GM18511 (cell line): Measurements from ENCODE around the gene ATP7B.
"Not testable (repeated sequence)": the region's sequence is repeated elsewhere in the genome, so short reads cannot be mapped to it uniquely, and the experiment has no call there.

Experiments used
- ATAC-seq: cut with Tn5 transposase; IDR thresholded peaks from one replicate; pipeline ENCODE4 v1.9.1; 2021; ENCODE audit warnings: mild to moderate bottlenecking, moderate library complexity; ENCODE audit not compliant: unreplicated experiment

Gene ATP7B

DNA sequence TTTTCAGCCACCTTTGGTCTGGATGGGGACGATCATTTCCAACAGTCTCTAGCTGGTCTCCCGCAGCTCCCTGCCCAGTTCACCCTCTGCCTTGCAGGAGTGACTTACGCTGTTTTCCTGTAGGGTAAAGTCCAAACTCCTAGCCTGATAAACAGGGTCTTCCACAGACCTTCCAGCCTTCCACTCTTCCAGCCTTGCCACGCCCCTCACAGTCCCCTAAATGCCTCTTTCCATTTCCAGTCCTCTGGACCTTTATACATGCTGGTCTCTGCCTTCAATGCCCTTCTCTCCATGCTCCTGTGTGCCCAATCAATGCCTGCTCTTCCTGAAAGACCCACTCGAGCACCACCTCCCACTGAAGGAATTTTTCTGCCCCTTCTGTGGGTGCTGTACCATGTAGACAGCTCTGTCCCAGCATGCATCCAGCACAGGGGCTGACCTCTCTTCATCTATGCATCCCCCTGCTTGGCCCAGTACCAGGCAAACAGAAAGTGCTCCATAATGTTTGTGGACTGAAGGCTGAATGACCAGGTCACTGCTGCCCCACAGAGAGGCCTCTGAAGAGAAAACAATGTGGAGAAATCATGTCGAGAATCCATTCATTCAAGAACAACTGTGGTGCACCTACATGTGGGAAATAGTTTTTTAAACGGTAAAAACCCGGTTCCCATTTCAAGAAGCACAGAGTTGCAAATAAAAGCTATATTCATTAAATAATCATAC is 4.6 kb downstream of the ATP7B start:
- ATAC-seq, result no peak

DNA sequence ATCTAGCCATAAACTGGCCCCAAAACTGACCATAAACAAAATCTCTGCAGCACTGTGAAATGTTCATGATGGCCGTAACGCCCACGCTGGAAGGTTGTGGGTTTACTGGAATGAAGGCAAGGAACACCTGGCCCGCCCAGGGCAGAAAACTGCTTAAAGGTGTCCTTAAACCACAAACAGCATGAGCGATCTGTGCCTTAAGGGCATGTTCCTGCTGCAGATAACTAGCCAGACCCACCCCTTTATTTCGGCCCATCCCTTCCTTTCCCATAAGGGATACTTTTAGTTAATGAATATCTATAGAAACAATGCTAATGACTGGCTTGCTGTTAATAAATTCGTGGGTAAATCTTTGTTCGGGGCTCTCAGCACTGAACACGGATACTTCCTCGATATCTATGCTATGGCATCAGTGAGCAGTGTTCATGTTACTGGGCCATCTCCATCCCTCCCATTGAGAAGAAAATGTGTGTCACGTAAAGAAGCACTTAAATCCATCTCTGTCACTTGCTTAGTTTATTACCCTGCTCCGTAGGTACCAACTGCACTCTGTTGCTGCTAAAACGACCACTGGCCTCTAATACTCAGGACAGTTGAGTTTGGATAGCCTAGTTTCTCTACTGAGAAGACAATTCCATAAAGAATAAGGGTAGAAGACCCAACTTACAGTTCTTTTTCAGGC is 5.3 kb downstream of the ATP7B start:
- no peak for ATAC-seq

DNA sequence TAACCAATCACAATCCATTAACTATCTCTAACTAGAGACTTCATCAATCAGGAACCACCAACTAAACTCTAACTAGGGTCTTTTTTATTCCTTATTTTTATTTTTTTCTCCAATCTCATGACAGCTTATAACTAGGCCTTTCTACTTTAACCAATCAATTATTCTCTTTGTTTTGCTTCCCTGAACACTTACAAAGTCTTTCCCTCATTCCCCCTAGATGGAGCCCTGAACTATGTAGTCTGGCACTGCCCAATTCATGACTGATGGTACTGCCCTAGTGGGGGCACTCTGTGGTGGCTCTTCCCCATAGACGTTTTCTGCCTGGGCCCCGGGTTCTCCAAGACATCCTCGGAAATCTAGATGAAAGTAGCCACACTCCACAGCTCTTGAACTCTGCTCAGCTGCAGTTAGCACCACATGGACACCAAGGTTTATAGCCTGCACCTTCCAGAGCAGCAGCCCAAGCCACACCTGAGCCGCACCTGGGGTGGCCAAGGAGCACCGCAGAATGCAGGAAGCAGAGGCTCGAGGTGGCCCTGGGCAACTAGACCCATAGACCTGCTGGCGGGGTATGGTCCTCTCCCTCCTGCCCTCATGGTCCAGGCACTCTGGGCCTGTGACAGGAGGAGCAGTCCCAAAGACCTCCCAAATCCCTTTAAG is 6.6 kb downstream of the ATP7B start:
- ATAC-seq, result no peak

DNA sequence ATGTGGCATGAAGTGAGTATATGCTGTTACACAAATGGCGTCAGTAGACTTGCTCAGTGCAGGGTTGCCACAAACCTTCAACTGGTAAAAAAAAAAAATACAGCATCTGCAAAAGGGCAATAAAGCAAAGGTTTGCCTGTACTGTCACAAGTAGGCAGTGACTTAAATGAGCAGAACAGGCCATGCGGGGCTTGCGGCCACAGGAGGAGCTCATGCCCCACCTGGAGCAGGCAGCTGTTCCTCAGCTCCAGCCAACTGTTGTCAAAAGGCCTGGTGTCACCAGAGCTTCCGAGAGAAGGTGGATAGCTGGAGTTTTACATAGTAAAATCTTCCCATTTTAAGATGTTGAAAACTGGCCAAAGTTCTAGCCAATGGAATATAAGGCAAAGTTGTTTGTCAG is 7.7 kb downstream of the ATP7B start:
- ATAC-seq, result no peak

DNA sequence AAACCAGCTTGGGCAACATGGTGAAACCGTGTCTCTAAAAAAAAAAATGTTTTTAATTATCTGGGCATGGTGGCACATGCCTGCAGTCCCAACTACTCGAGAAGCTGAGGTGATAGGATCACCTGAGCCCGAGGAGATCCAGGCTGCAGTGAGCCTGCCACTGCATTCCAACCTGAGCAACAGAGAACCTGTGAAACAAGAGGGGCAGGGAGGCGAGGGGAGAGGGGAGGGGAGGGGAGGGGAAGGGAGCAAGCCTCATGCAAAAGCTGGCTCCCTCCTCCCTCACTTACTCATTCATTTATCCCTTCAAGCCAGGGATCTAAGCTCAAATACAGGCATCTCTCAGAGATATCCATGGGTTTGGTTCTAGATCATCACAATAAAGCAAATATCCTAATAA is 8.9 kb downstream of the ATP7B start:
- no peak for ATAC-seq

DNA sequence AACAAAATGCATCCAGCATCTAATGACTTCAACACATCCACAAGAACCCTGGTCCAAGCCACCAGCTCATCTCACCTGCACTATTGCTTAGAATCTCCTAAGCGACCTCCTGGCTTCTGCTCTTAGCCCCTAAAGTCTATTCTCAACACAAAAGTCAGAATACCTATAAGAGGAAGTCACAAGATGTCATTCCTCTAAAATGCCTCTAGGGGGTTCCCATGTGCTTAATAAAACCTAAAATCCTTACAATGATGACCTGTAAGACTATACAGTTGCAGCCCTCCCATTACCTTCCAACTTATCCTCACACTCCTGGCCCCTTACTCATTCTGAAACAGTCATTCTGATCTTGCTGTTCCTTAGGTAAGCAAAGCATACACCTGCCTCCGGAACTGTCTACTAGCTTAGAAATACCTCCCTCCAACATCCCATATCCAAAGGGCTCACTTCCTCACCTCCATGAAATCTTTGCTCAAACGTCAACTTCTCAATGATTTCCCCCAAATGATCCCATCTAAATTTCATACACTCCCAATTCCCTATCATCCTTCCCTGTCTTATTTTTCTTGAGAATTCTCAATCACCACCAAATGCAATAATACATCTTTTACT is 10.0 kb downstream of the ATP7B start:
- ATAC-seq, result peak; percentile 89

DNA sequence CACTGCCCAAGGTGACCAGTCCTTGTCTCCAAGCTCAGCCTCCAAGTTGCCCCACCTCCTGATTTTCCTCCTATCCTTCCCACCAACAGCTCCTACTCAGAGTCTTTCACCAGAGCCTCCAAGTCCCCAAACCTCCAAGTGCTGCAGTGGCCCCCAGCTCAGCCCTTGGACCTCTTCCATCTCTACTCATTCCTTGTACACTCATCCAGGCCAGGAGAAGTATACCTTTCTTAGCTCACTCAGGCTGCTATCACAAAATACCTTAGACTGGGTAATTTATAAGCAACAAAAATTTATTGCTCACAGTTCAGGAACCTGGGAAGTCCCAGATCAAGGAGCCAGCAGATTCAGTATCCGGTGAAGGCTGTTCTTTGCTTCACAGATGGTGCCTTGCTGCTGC is 11.3 kb downstream of the ATP7B start:
- no peak for ATAC-seq

DNA sequence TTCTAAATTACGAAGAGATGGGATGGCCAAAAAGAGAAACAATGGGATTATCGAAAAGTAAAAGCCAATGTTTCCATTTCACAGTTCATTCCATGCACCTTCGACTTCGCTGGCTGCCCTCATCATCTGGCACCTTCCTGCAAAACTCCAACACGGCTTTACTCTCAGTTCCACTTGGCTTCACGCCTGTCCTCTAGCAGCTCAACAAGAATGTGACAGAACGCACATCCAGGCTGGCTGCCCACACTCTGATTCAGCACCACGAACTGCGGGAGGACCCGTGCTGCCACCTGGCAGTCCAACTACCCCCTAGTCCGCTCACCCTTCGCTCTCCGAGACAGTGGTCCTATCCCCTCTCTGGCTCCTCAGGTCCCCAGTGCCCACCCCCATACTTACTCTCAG is 11.7 kb downstream of the ATP7B start:
- no peak for ATAC-seq

DNA sequence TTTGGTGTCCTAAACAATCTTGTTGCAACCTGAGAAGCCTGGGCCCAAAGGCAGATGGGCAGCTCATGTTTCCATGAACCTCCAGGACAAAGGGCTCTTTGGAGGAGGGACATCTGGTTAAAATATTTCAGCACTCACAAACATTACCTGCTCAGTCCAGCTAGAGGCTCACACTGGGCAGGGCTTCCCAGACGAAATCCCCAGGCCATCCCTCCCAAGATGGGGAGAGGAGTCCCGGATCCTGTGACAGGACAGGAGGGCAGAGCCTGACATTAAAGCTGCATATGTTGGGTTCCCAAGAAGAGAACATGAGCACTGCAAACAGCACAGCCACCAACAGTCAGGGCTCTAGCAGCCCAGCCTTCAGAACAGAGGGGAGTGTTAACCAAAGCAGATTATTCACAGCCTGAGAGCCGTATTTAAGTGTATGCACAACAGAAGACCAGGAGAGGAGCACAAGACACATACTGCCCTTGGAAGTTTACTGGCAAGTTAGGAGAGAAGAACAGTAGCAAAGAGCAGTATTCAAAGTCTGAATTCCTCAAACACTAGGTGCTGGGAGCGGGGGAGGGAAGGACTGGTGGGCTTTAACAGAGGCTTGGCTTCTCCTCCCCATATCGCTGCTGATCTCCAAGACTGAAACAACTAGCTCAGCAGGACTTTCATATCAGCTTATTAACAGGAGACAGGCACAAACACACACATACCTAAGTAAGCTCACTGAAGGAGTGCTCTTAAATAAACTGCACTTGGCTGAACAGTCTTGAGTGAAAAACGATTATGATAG is 12.3 kb downstream of the ATP7B start:
- ATAC-seq, result no peak

DNA sequence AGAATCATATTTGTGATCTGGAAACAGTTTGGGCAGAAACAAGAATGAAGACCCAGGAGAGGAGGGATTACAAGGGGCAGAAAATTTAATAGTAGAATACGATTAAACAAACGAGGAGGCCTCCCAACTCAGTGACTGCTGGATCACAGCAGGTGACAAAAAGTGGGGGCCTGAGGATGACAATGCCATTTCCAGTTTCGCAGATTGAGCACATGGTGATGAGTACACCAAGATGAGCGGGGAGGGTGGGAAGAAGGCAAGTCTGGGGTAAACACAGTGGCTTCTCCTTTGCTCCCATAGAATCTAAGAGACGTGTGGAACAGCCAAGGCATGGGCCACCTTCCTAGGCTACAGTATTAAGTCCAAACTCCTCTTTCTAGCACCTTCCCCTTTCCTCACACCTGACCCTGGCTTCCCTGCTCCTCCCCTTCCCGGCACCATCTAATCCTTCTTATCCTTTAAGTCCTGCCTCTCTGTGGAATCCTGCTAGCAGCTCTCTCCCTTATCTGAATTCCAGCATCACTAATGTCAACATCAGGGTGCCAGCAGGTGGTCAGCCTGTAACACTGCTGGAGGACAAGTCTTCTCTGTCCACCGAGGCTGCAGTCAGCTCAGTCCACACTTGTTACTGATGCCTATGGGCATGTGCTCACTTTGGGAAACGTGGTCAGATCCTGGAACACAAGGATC is 13.5 kb downstream of the ATP7B start:
- ATAC-seq, result no peak

DNA sequence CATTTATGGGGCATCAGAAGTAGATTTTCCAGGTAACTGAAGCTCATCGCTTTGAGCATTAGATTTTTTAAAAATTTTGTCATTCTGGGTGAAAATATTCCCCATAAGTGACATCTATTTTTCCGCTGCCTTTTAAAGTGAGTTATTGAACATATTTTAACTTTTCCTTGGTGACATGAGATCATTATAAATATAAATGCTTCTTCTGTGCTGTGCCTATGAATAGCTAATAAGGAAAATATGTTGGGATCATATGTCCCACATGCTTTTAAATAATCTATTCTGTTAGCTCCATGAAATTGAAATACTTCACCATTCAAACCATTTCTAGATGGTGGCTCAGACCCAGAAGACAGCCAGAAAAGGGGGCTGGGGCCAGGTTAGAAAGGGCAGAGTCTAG is 14.1 kb downstream of the ATP7B start:
- ATAC-seq, result no peak

DNA sequence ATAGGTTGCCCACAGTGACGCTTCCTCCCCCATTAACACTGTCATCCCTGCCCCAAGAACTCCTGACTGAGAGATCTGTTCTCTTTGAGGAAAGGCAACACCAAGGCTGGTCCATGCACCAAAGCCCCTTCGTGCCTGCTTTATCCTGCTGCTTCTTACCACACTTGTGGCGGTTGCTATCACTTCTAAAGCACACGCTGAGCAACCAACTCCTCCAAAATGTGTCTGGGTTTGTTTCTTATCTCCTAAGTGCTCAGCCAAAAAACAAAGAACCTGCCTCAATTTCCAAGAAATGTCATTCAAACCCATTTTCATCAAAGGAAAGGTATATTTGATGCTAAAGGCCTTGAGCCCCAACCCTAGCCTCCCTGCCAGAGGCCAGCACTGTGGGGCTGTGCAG is 14.6 kb downstream of the ATP7B start:
- no peak for ATAC-seq

DNA sequence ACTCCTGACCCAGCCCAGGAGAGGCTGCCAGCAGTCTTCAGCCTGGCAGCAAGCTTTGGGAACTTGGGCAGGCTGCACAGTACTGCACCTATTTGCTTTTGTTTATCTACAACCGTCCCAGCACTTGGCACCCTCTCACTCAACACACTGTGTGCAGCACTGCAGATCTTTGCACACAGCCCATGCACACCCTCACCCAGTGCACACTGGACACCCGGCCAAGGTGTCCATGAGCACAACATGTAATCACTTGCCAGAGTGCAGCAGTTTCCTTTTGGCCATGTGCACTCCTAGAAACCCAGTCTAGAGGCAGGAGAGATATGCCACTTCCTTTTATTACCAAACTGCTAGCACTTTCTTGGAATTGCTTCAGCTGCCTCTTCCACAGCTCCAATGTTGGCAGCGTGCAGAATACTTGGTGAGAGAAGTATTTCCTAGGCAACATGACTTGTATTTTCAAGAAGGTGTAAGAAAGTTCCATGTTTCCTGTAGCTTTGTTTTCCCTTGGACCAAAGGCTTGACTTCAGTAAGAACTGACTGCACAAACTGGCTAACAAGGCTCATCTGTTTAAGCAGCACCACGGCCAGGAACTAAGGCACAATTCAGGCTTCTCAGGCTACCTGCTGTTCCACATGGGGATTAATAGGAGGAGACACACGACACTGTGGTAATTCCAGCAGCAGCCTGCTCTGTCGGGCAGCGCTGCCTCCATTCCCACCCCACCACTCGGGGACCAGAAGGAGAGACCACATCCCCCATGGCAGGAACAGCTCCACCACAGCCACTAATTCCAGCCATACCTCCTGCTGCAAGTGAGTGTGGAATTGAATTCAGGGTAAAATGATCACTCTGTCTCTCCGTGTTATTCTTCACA is 15.3 kb downstream of the ATP7B start:
- ATAC-seq, result no peak

DNA sequence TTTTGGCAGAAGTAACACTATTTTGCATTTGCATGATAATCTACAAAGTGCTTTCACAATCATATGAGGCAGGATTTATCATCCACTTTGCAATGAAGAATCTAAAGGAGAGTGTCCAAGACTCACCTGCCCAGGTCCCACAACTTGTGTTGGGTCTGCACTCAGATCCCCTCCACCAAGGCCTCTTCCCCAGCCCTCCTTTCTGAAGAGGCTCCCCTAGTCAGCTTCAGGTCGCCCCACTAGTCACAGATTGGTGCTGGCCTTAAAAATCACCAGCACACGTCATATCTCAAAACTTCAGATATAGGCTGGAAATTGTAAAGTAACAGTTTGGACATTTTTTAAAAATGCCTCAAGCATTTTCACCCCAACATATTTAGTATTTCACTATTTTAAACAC is 17.5 kb downstream of the ATP7B start:
- no peak for ATAC-seq

DNA sequence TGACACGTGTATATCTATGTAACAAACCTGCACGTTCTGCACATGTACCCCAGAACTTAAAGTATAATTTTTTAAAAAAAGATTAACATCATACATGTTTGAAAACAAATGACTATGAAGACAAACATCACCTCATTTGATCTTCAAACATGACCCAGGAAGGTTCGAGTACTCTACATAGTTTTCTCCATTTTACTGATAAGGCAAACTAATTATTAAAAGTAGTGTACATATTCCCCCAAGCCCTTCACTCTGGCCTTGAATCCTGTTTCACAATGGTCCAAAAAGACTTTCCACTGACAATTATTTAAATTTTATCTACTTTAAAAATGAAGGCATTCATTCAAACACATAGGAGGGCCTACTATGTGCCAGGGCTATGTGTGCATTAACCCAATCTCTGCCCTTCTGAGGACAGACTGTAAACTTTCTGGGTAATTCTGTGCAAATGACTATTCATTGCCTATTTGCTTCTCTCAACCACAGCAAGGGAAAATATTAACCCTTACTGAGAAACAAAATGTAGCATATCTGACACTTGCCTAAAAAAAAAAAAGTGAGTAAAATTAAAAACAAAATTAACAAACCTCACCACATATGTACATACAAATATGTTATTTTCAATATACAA is 22.1 kb downstream of the ATP7B start:
- ATAC-seq, result no peak

DNA sequence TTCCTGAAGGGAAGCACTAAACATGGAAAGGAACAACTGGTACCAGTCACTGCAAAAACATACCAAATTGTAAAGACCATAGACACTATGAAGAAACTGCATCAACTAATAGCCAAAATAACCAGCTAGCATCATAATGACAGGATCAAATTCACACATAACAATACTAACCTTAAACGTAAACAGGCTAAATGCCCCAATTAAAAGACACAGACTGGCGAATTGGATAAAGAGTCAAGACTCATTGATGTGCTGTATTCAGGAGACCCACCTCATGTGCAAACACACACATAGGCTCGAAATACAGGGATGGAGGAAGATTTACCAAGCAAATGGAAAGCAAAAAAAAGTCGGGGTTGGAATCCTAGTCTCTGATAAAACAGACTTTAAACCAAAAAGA is 26.3 kb downstream of the ATP7B start:
- not testable (repeated sequence) for ATAC-seq

DNA sequence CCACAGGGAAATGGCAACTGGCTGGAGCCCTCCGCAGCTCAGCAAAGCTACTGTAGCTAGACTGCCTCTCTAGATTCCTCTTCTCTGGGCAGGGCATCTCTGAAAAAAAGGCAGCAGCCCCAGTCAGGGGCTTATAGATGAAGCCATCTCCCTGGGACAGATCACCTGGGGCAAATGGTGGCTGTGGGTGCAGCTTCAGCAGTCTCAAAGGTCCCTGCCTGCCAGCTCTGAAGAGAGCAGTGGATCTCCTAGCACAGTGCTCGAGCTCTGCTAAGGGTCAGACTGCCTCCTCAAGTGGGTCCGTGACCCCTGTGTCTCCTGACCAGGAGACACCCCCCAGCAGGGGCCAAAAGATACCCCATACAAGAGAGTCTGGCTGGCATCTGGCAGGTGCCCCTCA is 28.0 kb downstream of the ATP7B start:
- ATAC-seq, result not testable (repeated sequence)

DNA sequence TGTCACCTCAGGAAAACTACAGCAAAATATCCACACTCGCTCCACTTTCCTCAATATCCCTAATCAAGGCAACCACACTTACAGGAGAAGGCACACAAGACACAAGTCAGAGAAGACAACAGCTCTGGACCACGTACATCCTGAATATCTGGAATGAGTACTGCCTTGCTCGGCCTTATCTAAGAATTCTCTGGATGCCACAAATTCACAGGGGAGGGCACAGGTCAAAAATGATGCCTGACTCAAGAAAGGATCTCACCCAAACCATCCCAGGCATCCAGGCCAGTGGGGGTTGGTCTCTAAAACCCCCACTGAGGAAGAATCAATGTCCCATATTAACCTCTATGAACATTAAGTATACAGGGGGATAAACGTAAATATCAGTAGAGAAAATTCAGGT is 29.9 kb downstream of the ATP7B start:
- ATAC-seq, result no peak

DNA sequence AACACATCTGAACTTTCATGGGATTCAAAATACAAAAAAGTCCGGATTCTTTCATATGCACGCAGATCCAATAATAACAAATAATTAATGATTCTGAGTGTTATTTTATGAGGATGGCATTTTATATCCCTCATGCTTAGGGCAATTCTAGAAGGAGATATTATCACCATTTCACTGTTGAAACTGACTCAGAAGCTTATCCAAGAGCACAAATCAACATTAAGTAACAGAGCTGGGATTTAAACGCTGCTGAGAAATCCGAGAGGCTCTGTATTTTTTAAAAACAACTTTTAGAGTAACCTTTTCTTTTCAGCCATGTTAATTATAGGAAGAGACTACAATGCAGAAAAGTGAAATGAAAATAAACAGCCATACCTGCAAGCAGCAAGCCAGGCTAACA is 30.3 kb downstream of the ATP7B start:
- no peak for ATAC-seq
